ENCODE results near the gene AP4S1.
"Not testable (repeated sequence)": the region's sequence is repeated elsewhere in the genome, so short reads cannot be mapped to it uniquely, and the experiment has no call there.

The AP4S1 gene

GRCh38 chr14:31037709-31038221, 12.3 kb downstream of the AP4S1 start:
- Histone ChIP-seq H3K9me3 (ENCODE audit: insufficient read depth, low read length, severe bottlenecking) (no peaks in the 10 kb centered on the region), H2AFZ (ENCODE audit: low read depth, low read length) (no peak overlapping the region), H3K4me3 (ENCODE audit: low read depth in 1 of 2, low read length in 2 of 2) (no peak overlapping the region), H3K27me3 (ENCODE audit: insufficient read depth, low read length, poor library complexity) (no peaks in the 10 kb centered on the region), H3K4me1 (ENCODE audit: insufficient read depth, low read length) (no peaks in the 10 kb centered on the region), H3K79me2 (ENCODE audit: insufficient read depth, low read length) (no peaks in the 10 kb centered on the region), H3K27ac (ENCODE audit: low read length) (no peak overlapping the region), H4K20me1 (ENCODE audit: insufficient read depth, low read length) (no peaks in the 10 kb centered on the region), H3K4me2 (ENCODE audit: insufficient read depth, low read length) (no peak overlapping the region), H3K36me3 (ENCODE audit: insufficient read depth, low read length) (no peaks in the 10 kb centered on the region), H3K9ac (ENCODE audit: low read depth, low read length) (no peak overlapping the region)
- no peak for TF ChIP-seq EZH2 (IDR thresholded peaks at IDR 0.05; ENCODE audit: borderline replicate concordance, low read depth, low read length, severe bottlenecking)
- TF ChIP-seq, protein P1, sequence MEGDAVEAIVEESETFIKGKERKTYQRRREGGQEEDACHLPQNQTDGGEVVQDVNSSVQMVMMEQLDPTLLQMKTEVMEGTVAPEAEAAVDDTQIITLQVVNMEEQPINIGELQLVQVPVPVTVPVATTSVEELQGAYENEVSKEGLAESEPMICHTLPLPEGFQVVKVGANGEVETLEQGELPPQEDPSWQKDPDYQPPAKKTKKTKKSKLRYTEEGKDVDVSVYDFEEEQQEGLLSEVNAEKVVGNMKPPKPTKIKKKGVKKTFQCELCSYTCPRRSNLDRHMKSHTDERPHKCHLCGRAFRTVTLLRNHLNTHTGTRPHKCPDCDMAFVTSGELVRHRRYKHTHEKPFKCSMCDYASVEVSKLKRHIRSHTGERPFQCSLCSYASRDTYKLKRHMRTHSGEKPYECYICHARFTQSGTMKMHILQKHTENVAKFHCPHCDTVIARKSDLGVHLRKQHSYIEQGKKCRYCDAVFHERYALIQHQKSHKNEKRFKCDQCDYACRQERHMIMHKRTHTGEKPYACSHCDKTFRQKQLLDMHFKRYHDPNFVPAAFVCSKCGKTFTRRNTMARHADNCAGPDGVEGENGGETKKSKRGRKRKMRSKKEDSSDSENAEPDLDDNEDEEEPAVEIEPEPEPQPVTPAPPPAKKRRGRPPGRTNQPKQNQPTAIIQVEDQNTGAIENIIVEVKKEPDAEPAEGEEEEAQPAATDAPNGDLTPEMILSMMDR (IDR thresholded peaks at IDR 0.05; ENCODE audit: borderline replicate concordance, extremely low read depth, low read length, poor library complexity, severe bottlenecking), result no peak
- DNase-seq (no peak), ATAC-seq (ENCODE audit: insufficient read depth, low read depth) (no peak)

DNA sequence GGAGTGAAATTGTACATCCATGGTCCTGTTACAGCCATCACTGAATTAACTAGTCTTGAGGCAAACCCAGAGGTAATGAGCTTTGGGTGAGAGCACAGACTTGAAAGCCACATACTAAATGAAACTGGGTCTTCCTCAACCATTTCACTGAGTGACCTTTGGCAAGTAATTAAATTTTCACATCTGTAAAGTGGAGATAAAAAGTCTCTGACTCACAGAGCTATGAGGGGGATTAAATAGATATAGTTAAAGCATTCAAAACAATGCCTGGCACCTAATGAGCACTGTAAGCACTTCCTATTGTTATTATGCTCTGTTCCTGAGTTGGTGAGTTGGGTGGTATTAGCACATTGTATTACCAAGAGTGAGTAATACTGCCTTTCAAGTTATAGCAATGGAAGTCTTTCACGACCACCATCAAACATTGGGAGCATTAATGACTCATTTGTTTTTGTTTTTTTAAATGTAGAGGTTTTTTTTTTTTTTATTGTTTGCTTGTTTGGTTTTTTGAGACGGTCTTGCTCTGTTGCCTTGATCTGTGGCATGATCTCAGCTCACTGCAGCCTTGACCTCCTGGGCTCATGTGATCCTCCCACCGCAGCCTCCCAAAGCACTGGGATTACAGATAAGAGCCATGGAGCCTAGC, 13.2 kb downstream of the AP4S1 start:
- no peaks in the 10 kb centered on the region for H3K4me1 ChIP-seq (ENCODE audit: insufficient read depth, low read length)
- no peak overlapping the region for H3K4me3 ChIP-seq (ENCODE audit: low read depth in 1 of 2, low read length in 2 of 2)
- no peak overlapping the region for H3K4me2 ChIP-seq (ENCODE audit: insufficient read depth, low read length)
- H2AFZ ChIP-seq (ENCODE audit: low read depth, low read length), result no peak overlapping the region
- no peak for DNase-seq
- no peaks in the 10 kb centered on the region for H3K36me3 ChIP-seq (ENCODE audit: insufficient read depth, low read length)
- H3K9me3 ChIP-seq (ENCODE audit: insufficient read depth, low read length, severe bottlenecking), result no peaks in the 10 kb centered on the region
- no peaks in the 10 kb centered on the region for H3K79me2 ChIP-seq (ENCODE audit: insufficient read depth, low read length)
- ATAC-seq (ENCODE audit: insufficient read depth, low read depth), result no peak
- TF ChIP-seq, protein P1 (IDR thresholded peaks at IDR 0.05; ENCODE audit: borderline replicate concordance, extremely low read depth, low read length, poor library complexity, severe bottlenecking), result no peak
- no peak for TF ChIP-seq EZH2 (IDR thresholded peaks at IDR 0.05; ENCODE audit: borderline replicate concordance, low read depth, low read length, severe bottlenecking)
- H3K27ac ChIP-seq (ENCODE audit: low read length), result no peak overlapping the region
- H4K20me1 ChIP-seq (ENCODE audit: insufficient read depth, low read length), result no peaks in the 10 kb centered on the region
- H3K9ac ChIP-seq (ENCODE audit: low read depth, low read length), result no peak overlapping the region
- no peaks in the 10 kb centered on the region for H3K27me3 ChIP-seq (ENCODE audit: insufficient read depth, low read length, poor library complexity)

- ATAC-seq (ENCODE audit: insufficient read depth, low read depth), result no peak
- Histone ChIP-seq H3K36me3 (ENCODE audit: insufficient read depth, low read length) (no peaks in the 10 kb centered on the region), H3K9ac (ENCODE audit: low read depth, low read length) (no peak overlapping the region), H4K20me1 (ENCODE audit: insufficient read depth, low read length) (no peaks in the 10 kb centered on the region), H3K4me2 (ENCODE audit: insufficient read depth, low read length) (no peak overlapping the region), H3K4me1 (ENCODE audit: insufficient read depth, low read length) (no peaks in the 10 kb centered on the region), H3K9me3 (ENCODE audit: insufficient read depth, low read length, severe bottlenecking) (no peaks in the 10 kb centered on the region), H3K27me3 (ENCODE audit: insufficient read depth, low read length, poor library complexity) (no peaks in the 10 kb centered on the region), H3K4me3 (ENCODE audit: low read depth in 1 of 2, low read length in 2 of 2) (no peak overlapping the region), H2AFZ (ENCODE audit: low read depth, low read length) (no peak overlapping the region), H3K79me2 (ENCODE audit: insufficient read depth, low read length) (no peaks in the 10 kb centered on the region), H3K27ac (ENCODE audit: low read length) (no peak overlapping the region)
- TF ChIP-seq, protein P1 (IDR thresholded peaks at IDR 0.05; ENCODE audit: borderline replicate concordance, extremely low read depth, low read length, poor library complexity, severe bottlenecking), result no peak
- no peak for TF ChIP-seq EZH2 (IDR thresholded peaks at IDR 0.05; ENCODE audit: borderline replicate concordance, low read depth, low read length, severe bottlenecking)
- no peak for DNase-seq
Measured at GRCh38 chr14:31042300-31042699, 16.9 kb downstream of the AP4S1 start.

DNA sequence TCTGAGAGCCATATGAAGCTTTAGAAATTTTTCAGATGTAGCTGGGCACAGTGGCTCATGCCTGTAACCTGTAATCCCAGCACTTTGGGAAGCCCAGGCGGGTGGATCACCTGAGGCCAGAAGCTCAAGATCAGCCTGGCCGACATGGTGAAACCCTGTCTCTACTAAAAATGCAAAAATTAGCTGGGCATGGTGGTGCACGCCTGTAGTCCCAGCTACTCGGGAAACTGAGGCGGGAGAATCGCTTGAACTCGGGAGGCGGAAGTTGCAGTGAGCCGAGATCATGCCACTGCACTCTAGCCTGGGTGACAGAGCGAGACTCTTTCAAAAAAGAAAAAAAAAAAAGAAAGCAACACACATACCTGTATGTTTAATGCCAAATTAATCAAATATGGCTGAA, 17.4 kb downstream of the AP4S1 start:
- H3K9ac ChIP-seq (ENCODE audit: low read depth, low read length); H2AFZ ChIP-seq (ENCODE audit: low read depth, low read length); H3K4me1 ChIP-seq (ENCODE audit: insufficient read depth, low read length); H3K9me3 ChIP-seq (ENCODE audit: insufficient read depth, low read length, severe bottlenecking); H3K27me3 ChIP-seq (ENCODE audit: insufficient read depth, low read length, poor library complexity); H3K4me3 ChIP-seq (ENCODE audit: low read depth in 1 of 2, low read length in 2 of 2); ATAC-seq (ENCODE audit: insufficient read depth, low read depth); H3K4me2 ChIP-seq (ENCODE audit: insufficient read depth, low read length); H4K20me1 ChIP-seq (ENCODE audit: insufficient read depth, low read length); H3K79me2 ChIP-seq (ENCODE audit: insufficient read depth, low read length); H3K36me3 ChIP-seq (ENCODE audit: insufficient read depth, low read length); H3K27ac ChIP-seq (ENCODE audit: low read length); DNase-seq: not testable (repeated sequence)
